ENCODE results near the gene GABRG2.
"Not testable (repeated sequence)": the region's sequence is repeated elsewhere in the genome, so short reads cannot be mapped to it uniquely, and the experiment has no call there.

The GABRG2 gene

GRCh38 chr5:162067655-162068411, at the start of gene GABRG2:
Gene GABRG2, plus strand, starts transcription at chr5:162067773. Its CDS starts 227 bp downstream, at chr5:162068000.
- intact Hi-C loops (cut with DNase I) = no loop called here
- DNase-seq = peak in 3 of 10 donors; percentile 20 to 81 (median 68)

DNA sequence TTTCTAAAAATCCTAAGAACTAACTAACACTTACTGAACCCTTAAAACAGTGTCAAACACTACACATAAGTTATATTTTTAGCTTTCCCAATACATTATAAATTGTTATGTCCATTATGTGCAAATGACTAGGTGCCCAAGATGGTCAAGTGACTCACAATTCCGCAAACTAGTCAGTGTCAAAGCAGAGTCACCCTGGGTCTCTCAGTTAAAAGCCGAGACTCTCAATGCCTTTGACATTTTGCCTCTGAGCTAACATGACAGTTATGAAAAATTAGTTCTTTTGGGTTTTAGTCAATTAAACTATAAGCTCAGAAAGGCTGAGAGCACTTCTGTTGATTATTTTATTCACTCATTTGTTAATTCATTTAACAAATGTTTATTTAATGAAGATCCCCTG, 42.3 kb upstream of the GABRG2 start:
- intact Hi-C loops (cut with DNase I) = no loop called here
- no peak for DNase-seq

DNA sequence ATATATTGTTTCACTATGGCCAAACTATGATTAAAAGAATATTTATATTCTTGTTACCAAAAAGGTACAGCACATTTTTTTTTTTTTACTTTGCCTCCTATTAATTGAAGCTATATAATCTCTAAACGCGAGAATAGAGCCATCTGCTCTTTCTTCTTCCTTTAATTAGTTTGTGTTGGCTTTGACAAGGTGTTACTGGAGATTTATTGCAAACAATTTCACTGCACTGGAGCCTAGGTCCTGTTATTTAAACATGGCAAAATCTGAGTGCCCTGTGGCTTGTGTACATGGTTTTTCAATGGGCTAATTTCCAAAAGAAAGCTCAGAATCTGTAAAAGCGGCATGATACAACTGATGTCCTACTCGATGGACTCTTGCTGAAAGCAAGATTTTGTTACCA, 40.8 kb upstream of the GABRG2 start:
- DNase-seq = no peak
- intact Hi-C loops (cut with DNase I) = no loop called here

DNA sequence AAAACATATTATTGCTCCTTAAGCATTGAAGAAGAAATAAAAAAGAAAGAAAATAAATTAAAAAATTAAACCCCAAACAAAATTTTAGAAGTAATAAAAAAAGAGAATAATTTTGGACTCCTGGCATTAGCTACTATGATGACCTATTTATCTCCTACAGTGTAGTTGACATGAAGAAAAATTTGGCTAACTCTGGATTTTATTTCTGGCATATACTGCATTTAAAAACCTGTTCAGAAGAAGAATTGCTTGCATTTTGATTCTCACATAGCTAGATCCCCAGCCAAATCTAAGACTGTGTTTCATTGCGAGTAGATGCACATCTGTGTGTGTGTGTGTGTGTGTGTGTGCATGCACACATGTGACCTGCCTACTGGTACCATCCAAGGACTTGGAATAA, 30.1 kb upstream of the GABRG2 start:
- DNase-seq = no peak
- intact Hi-C loops (cut with DNase I) = no loop called here

- intact Hi-C loops (cut with DNase I) = no loop called here
Measured at GRCh38 chr5:162047279-162047678, 20.3 kb upstream of the GABRG2 start.

DNA sequence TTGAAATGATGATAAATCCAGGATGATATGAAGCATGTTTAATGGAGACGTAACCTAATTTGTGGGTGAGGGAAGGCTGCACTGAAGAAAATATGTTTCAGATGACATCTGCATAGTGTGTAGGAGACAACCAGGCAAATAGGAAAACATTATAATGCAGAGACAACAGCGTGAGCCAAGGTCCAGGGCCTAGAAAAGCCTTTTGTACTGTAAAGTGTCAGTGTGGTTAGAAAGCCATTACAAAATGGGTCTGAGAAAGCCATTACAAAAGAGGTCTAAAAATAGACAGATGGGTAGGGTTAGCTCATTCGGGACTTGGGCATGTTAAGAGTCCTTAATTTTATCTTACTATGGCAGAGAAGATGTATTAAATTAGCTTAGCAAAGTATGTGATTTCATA, 14.9 kb upstream of the GABRG2 start:
- intact Hi-C loops (cut with DNase I) = no loop called here
- DNase-seq = no peak

More at GRCh38 chr5:162047279-162047678, 20.3 kb upstream of the GABRG2 start:
- no peak for DNase-seq

GRCh38 chr5:162055095-162055494, 12.5 kb upstream of the GABRG2 start:
- DNase-seq; intact Hi-C loops (cut with DNase I): not testable (repeated sequence)

DNA sequence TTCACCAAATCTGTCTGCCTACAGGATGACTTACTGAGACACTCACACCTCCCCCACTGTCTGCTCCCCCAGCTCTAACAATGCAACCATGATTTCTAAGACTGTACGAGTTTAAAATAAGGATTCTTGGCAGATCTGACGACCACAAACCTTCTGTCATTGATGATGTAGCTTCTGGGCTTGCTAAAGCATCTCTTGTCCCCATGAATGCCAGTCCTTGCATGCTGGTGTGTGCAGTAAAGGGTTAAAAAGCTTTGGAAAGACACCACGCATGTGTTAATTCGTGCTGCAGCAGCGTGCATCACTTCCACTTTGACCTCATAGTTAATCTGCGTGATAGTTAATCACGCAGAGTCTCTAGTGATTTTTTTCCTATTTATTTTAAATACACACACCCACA, 411 bp upstream of the GABRG2 start:
- peak in 2 of 10 donors; percentile 12 to 58 for DNase-seq
- intact Hi-C loops (cut with DNase I) = no loop called here

DNA sequence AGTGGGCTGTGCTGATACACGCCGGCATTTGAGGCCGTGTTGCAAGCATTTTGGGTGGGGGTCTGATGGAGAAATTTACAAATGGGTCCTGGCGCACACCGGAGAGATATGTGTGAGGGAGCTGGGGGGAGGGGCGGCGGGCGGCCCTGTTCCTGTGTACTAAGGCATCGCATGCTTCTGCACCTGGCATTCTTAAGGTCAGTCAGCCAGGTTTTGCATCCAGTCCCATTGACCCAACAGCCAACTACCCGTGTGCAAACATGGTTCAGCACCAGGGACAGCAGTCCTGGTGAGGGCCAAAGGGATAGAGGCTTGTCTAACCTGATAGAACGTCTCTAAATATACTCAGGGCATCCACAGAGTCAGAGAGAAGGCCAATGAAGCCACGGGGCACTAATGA, 839 bp downstream of the GABRG2 start:
- DNase-seq = peak in 5 of 10 donors; percentile 24 to 74 (median 37)
- intact Hi-C loops (cut with DNase I) = no loop called here

DNA sequence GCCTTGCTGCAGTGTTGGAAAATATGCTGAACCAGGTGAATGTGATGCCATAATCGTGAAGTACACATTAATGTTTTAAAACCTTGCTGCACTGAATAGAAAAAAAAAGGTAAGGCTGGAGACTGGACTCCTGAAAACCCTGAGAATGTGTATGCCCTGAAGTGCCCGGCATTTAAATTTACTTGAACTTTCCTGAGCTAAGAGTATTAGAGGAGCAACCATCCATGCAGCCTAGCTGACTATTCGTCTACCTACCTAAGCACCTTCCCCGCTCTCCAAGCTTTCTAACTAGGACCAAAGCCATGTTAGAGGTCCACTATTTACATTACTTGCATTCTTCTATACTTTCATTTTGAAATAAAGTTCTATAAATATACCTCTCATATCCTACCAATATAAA, 1.4 kb downstream of the GABRG2 start:
- intact Hi-C loops (cut with DNase I) = no loop called here
- no peak for DNase-seq

DNA sequence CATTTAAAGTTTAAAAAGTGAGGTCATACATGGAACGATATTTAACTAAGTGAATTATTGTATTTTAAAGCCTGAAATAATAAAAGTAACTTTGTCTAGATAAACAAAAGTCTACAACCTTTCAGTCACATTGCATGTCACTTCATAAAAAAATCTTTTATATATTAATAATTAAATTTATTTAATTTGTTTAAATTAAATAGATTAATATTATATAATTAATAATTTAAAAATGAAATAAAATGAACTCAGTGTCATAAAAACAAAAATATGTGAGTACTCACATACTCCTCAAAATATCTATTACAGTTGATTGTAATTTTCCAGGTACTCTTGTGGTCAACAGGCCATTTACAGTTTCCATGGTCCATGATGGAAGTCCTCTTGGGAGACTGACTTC, 11.2 kb downstream of the GABRG2 start:
- DNase-seq = no peak
- intact Hi-C loops (cut with DNase I) = no loop called here

- no peak for DNase-seq
- intact Hi-C loops (cut with DNase I) = no loop called here
Measured at GRCh38 chr5:162091336-162091735, 23.8 kb downstream of the GABRG2 start.

- intact Hi-C loops (cut with DNase I) = no loop called here
- no peak for DNase-seq
Measured at GRCh38 chr5:162096448-162096847, 28.9 kb downstream of the GABRG2 start.

DNA sequence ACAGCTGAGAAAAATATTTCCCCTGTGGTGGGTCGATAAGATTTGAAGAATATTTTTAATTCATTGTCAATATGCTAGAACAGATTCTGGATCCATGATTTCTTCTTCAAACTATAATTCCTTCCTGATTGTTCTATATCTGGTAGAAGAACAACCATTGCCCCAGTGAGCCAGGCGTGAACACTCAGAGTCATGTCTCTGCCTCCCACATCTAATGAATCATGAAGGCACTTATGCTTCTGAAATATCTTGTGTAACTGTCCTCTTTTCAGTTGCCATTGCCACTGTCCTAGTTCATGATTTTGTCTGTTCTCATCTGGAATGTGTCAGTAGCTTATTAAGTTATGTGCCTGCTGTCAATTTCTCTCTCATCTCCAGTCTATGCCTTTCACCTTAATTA, 40.0 kb downstream of the GABRG2 start:
- DNase-seq = peak in 5 of 10 donors; percentile 13 to 87 (median 72)
- intact Hi-C loops (cut with DNase I) = no loop called here

DNA sequence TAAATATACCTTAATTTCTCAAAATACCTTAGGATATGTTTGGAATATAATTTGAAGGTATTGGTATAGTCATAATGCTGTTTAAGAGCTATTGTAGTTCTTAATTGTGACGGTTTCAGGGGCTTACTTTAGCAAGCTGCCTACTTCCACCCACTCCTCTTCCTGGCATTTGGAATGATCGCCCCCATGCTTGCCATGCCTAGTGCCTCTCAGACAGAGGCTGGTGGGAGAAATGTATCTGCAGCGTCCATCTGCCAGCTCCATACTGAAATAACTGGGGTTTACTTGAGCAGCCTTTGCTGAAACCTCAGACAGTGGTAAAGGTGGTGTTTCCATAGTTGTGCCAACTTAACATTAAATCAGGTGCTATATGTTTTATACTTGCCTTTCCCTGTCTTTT, 52.2 kb downstream of the GABRG2 start:
- intact Hi-C loops (cut with DNase I) = no loop called here
- DNase-seq = peak in 6 of 10 donors; percentile 23 to 87 (median 52)

DNA sequence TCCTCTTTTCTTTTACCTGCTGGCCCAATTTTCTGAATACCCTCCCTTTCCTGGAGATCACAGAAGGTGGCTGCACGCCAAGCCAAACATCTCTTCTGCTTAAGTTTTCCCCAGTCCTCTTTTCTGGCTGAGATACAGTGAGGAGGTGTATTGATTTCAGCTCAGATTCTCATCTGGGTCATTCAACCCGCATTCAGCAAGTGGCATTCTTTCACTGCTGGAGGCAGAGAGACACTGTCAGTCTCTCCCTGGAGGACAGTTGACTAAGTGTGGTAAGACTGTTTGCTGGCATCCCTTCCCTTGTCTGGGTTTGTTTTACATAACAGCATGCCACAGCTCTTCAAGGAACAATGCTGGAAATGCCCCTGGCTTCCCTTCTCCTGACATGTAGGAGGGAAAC, 60.5 kb downstream of the GABRG2 start:
- intact Hi-C loops (cut with DNase I) = no loop called here
- DNase-seq = peak in 4 of 10 donors; percentile 25 to 72 (median 48)

GRCh38 chr5:162132348-162132747, 64.8 kb downstream of the GABRG2 start:
- intact Hi-C loops (cut with DNase I) = no loop called here
- DNase-seq = no peak

DNA sequence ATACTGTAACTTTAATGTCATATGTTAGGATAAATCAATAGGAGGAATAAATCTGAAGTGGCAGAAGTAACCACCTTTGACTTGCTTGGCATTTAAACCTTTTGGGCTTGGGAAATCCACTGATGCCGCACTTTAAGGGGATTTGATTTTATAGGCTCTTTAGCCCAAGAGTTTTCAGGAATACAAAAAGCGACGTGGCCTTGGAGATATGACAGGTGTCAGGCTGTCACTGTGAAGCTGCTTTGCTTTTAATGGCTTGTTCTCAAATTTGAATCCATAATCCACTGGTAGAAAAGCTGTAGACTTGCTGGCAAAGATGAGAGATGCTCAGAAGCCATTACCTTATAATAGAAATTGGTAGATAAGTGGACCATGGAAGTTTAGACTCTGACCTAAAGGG, 71.6 kb downstream of the GABRG2 start:
- DNase-seq = no peak
- intact Hi-C loops (cut with DNase I) = no loop called here

GRCh38 chr5:162154242-162154641, 86.7 kb downstream of the GABRG2 start:
- intact Hi-C loops (cut with DNase I) = no loop called here

GRCh38 chr5:162160401-162160800, 92.8 kb downstream of the GABRG2 start:
- intact Hi-C loops (cut with DNase I) = no loop called here
- no peak for DNase-seq

More at GRCh38 chr5:162154242-162154641, 86.7 kb downstream of the GABRG2 start:
- no peak for DNase-seq

- intact Hi-C loops (cut with DNase I) = no loop called here
Measured at GRCh38 chr5:162163663-162164062, 96.1 kb downstream of the GABRG2 start.

GRCh38 chr5:162174358-162174974, 106.9 kb downstream of the GABRG2 start:
- intact Hi-C loops (cut with DNase I) = no loop called here
- DNase-seq = no peak

More at GRCh38 chr5:162163663-162164062, 96.1 kb downstream of the GABRG2 start:
- DNase-seq = no peak

Measured in posterior cingulate gyrus (tissue), 11 donors.